GM21367 (cell line): ENCODE measurements around the gene RPIA.
"Not testable (repeated sequence)": the region's sequence is repeated elsewhere in the genome, so short reads cannot be mapped to it uniquely, and the experiment has no call there.

Experiments
- ATAC-seq: cut with Tn5 transposase; IDR thresholded peaks from one replicate; pipeline ENCODE4 v1.9.1; 2021; ENCODE audit not compliant: unreplicated experiment

RPIA gene

GRCh38 chr2:88733155-88733902, 41.9 kb downstream of the RPIA start:
- ATAC-seq, result no peak

- ATAC-seq, result no peak
Measured at GRCh38 chr2:88735133-88735532, 43.7 kb downstream of the RPIA start.

DNA sequence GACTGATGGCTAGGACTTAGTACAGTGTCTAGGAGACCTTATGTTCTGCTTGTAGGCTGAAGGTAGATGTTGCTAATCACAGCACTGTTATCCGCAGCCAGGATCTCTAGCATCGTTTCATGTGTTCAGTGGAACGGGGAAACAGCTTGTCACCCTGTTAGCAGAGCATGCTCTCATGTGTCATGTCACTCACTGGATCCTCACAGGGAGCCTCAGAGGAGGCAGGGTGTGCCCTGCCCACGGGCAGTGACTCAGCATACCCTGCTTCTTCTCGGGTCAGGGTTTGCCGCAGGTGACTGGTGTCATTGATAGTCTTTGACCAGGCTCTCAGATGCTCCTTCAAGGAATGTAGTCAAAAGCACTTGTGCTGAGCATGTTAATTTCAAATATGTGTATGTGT, 44.4 kb downstream of the RPIA start:
- no peak for ATAC-seq

- no peak for ATAC-seq
Measured at GRCh38 chr2:88736437-88736836, 45.0 kb downstream of the RPIA start.

- ATAC-seq, result no peak
Measured at GRCh38 chr2:88737385-88737784, 45.9 kb downstream of the RPIA start.

DNA sequence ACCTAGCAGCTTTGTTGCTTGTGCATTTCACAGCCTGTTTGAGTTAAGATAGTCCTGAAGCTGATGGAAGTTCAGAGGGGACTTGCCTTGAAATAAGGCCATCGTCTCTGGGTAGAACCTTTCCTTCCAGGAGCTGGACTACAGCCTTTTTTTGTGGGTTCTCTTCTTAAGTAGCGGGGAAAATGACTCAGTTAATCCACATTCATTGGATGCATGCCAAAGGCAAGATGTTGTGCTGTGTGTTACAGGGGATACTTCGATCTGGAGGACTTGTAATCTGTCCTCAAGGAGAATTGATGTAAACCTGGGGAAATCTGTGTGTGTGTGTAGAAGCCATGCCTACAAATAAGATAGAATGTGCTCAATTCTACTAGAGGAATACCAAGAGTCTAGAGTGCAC, 46.8 kb downstream of the RPIA start:
- ATAC-seq, result no peak

DNA sequence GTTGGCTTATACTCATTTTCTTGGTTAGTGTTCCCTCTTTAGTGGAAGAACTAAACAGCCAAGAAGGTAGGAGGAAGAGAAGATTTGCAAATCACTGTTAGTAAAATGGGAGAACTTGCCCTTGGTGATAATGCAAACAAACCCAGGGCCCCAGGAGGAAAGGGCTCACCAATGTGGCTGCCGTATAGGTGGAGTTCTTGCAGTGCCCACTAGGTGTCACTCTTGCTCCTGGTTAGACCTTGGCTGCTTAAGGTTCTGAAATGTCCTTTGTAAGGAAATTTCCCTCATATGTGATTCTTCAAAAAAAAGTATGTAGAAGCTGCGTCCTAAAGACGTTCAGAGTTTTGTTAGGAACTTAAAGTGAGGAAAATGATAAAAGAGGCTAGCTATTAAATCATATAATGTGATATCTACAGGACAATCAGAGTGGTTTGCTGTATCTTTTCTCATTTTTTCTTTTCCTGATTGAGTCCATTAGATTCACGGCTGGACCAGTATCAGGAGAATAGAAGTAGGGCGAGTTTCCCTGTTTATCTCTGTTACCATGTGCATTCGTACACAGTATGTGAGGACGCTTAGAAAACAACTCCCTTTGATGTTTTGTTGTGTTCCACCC, 48.6 kb downstream of the RPIA start:
- ATAC-seq, result peak; percentile 72

DNA sequence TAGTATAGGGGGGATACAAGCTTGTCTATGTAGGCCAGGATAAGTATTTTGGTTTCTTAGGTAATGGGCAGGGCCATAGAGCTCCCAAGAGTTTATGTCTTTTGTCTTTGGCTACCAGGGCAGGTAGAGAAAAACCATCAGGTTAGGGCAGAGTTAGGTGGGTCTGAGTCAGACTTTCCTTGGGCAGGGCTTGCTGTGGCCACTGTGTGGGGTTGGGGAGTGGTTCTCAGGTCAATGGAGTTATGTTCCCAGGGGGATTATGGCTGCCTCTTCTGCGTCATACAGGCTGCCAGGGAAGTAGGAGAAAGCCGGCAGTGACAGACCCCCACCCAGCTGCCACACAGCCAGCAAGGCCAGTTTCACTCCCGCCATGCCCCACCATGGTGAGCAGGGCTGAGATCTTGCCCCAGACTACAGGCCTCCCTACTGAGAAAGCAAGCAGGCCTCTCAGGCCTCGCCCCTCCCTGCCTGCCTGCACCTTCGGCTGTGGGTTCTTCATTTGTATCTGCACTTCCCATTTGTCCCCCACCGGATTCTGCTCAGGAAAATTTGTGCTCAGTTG, 55.5 kb downstream of the RPIA start:
- no peak for ATAC-seq

GRCh38 chr2:88747990-88748389, 56.5 kb downstream of the RPIA start:
- no peak for ATAC-seq

- no peak for ATAC-seq
Measured at GRCh38 chr2:88751768-88752167, 60.3 kb downstream of the RPIA start.

GRCh38 chr2:88753833-88754584, 62.5 kb downstream of the RPIA start:
- peak; percentile 94 for ATAC-seq

DNA sequence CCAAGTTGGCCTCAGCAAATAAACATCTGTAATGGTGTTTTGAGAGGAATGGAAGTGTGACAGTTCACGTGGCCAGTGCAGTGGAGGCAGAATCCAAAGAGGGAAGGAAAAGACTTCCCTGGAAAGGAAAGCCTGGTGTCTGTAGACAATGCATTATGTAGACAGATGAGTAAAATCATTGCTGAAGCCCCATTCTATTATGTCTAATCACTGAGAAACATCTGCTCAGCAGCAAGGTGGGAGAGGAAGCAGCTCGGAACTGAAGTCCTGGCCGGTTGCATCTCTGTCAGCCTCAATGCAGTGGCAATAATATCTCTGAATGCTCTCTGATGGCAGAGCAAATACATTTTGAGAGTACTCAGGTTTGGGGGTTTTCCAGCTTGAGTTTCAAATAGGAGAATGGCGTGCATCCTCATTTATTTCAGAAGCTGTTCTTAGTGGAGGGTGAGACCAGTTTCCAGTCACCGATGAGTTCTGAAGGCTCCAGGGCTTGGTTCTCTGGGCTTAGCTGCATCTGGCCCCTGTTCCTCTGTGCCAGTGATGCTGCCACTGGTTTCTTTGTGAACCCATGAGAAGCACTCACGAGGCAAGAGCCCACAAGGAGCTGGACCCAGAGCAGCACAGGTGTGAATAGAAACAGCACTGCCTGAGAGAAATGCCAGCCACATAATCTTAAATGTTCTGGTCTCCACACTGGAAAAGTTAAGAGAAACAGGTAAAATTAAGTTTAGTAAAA, 63.3 kb downstream of the RPIA start:
- ATAC-seq, result peak; percentile 24

- no peak for ATAC-seq
Measured at GRCh38 chr2:88755836-88756235, 64.4 kb downstream of the RPIA start.

DNA sequence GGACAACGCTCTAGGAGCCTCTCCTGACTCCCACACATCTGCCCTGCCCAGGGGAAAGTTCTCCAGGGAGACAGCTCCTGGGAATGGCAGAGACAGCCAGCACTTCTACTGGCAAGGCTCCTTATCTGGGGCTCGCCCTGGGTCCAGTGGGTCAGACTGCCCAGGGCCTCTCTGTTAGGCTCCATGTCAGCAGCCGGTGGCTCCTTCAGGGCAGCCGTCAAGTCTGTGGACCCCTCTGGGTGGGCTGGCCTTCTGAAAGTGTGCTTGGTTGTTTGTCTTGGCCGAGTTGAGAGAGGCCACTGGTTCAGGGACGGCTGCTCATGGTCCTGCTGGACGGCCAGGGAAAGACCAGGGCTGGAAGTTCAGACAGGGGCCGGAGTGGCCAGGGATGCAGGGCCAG, 65.6 kb downstream of the RPIA start:
- ATAC-seq, result no peak

DNA sequence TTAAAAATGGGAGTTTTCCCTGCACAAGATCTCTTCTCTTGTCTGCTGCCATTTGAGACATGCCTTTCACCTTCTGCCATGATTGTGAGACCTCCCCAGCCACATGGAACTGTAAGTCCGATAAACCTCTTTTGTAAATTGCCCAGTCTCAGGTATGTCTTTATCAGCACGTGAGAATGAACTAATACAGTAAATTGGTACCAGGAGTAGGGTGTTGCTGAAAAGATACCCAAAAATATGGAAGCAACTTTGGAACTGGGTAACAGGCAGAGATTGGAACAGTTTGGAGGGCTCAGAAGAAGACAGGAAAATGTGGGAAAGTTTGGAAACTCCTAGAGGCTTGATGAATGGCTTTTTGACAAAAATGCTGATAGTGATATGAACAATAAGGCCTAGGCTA, 67.2 kb downstream of the RPIA start:
- ATAC-seq, result not testable (repeated sequence)

DNA sequence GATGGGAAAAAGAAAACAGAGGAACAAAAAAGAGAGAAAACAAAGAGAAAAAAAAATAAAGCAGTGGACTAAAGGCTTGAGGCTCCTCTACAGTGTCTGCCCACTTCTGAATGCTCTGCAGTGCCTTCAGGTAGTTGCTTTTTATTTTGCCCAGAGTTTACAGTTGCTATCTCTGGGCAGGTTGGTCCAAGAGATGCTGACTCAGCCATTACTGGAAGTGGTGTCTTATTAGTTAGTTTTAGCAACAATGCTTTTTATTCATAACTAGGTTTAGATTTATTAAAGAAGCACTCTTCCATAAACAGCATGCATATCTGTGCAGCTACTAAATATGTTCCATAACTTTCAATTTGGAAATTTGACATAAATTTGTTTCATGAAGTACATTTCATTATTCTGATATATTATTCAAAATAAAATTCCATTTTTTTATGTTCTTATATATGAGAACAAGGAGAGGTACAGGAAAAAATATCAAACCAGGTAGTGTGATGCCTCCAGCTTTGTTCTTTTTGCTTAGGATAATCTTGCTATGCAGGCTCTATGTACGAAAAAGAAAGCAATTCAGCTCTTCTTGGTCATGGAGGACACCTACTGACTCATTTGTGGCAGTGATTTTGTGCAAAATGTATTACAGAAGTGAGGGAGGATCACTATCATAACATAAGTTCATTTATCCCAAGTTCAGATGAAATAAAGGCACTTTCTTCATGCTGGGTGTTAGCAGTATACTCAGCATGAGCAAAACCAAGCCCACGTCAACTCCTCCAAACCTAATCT, 69.5 kb downstream of the RPIA start:
- no peak for ATAC-seq

DNA sequence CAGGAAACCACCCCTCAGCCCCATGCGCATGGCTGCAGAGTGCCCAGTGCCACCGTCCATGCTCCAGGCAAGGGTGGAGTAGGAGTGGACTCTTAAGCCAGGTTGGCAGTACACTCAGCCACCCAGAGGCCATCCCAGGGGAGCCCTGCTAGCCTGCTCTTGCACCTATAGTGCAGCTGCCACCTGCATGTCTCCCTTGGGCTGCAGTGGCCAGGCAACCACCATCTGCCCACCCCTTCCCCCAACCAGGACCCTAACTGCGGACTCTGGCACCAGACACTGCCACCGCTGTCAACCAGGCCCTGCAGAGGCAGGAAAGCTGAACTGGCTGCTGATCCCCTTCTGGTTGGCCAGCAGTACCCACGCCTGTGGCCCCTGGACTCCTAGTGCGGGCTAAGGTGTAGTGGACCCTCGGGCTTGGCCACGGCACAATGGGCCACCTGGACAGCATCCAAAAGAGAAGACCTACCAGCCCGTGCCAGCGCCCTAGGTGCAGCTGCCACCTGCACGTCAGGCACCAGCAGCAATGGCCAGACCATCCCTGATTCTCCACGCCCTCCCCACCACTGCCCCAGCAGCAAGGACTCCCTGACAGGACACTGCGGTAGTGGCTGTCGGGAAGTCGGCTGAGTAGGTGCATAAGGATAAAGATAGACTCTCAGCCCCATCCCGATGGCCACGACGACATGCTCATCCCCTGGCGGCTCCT, 72.8 kb downstream of the RPIA start:
- ATAC-seq, result no peak

- ATAC-seq, result no peak
Measured at GRCh38 chr2:88764850-88765153, 73.3 kb downstream of the RPIA start.

GRCh38 chr2:88765154-88765888, 73.8 kb downstream of the RPIA start:
- no peak for ATAC-seq
